Keratinocyte (primary cell): ENCODE data around the gene NATD1. TPM values are rescaled to one million over a fixed set of nuclear protein-coding genes. Genes with fewer than 3 reads are reported as not detected.
"Not testable (repeated sequence)": the region's sequence is repeated elsewhere in the genome, so short reads cannot be mapped to it uniquely, and the experiment has no call there.

ENCODE experiments used
- DNase-seq: peaks from one replicate; pipeline ENCODE4 v3.0.0-alpha.2; 2011; ENCODE audit warnings: low read depth, missing footprints, low spot score
- FAIRE-seq: peaks from 2 replicates; lab custom pipeline; 2011; peaks lifted over from hg19 to GRCh38; lab: Jason Lieb, UNC
- H2AFZ ChIP-seq: 2 replicates; pipeline ENCODE4 v1.6.0; 2012; ENCODE audit warnings: low read length, control low read depth, inconsistent platforms; ENCODE audit not compliant: control insufficient read depth
- H3K27ac ChIP-seq: 2 replicates; pipeline ENCODE4 v1.5.1; 2011; ENCODE audit warnings: low read length; ENCODE audit not compliant: control insufficient read depth, insufficient read depth
- H3K27me3 ChIP-seq: 3 replicates; pipeline ENCODE4 v1.6.0; 2011; ENCODE audit warnings: low read length; ENCODE audit not compliant: control insufficient read depth, insufficient read depth; ENCODE audit errors: extremely low read depth
- H3K36me3 ChIP-seq, 2 experiments: 2 replicates in 1 of 2; 3 replicates in 1 of 2; pipeline ENCODE4 v1.5.1; 2011; ENCODE audit warnings: low read length in 2 of 2, mild to moderate bottlenecking in 1 of 2; ENCODE audit not compliant: control insufficient read depth in 2 of 2, insufficient read depth in 2 of 2; ENCODE audit errors: extremely low read depth in 1 of 2
- H3K4me1 ChIP-seq: 3 replicates; pipeline ENCODE4 v1.5.1; 2011; ENCODE audit warnings: low read length; ENCODE audit not compliant: control insufficient read depth, insufficient read depth; ENCODE audit errors: extremely low read depth
- H3K4me2 ChIP-seq: 3 replicates; pipeline ENCODE4 v1.6.0; 2011; ENCODE audit warnings: low read depth, low read length; ENCODE audit not compliant: control insufficient read depth, insufficient read depth; ENCODE audit errors: extremely low read depth
- H3K4me3 ChIP-seq, 3 experiments: fragments of 200-600 bp in 1 of 3; sonication (generic) in 1 of 3; 2 replicates in 2 of 3; 3 replicates in 1 of 3; pipeline ENCODE4 v1.5.1; 2011 to 2016; ENCODE audit warnings: low read length in 3 of 3, mild to moderate bottlenecking in 3 of 3, control low read depth in 2 of 3, inconsistent platforms in 1 of 3, low read depth in 1 of 3, mixed read lengths in 1 of 3, mixed run types in 1 of 3, moderate library complexity in 1 of 3; ENCODE audit not compliant: control insufficient read depth in 2 of 3, insufficient read depth in 2 of 3; ENCODE audit errors: extremely low read depth in 1 of 3
- H3K79me2 ChIP-seq: 2 replicates; pipeline ENCODE4 v1.6.0; 2012; ENCODE audit warnings: low read length; ENCODE audit not compliant: control insufficient read depth, insufficient read depth
- H3K9ac ChIP-seq: 3 replicates; pipeline ENCODE4 v1.6.0; 2011; ENCODE audit warnings: low read length; ENCODE audit not compliant: control insufficient read depth, insufficient read depth; ENCODE audit errors: extremely low read depth
- H3K9me1 ChIP-seq: 3 replicates; pipeline ENCODE4 v1.6.0; 2011; ENCODE audit warnings: low read length; ENCODE audit not compliant: control insufficient read depth, insufficient read depth; ENCODE audit errors: extremely low read depth
- H3K9me3 ChIP-seq: 2 replicates; pipeline ENCODE4 v1.5.1; 2012; ENCODE audit warnings: low read depth, low read length; ENCODE audit not compliant: control insufficient read depth
- H4K20me1 ChIP-seq: 3 replicates; pipeline ENCODE4 v1.6.0; 2011; ENCODE audit warnings: low read length; ENCODE audit not compliant: control insufficient read depth, insufficient read depth; ENCODE audit errors: extremely low read depth
- CTCF ChIP-seq, 3 experiments: IDR thresholded peaks in 1 of 3; conservative IDR thresholded peaks in 1 of 3; optimal IDR thresholded peaks in 1 of 3; 2 replicates in 2 of 3; 3 replicates in 1 of 3; pipeline versions ENCODE3 to v1.5.1; 2011; ENCODE audit warnings: low read length in 3 of 3, mild to moderate bottlenecking in 3 of 3, moderate library complexity in 2 of 3, control low read depth in 1 of 3, inconsistent platforms in 1 of 3; ENCODE audit not compliant: insufficient read depth in 2 of 3; ENCODE audit errors: extremely low read depth in 1 of 3
- EZH2 ChIP-seq: IDR thresholded peaks from one replicate; pipeline ENCODE4 v1.6.1; 2012; ENCODE audit warnings: inconsistent platforms, mild to moderate bottlenecking, low read length, moderate library complexity
- dilution Hi-C: fragments of 300-500 bp; cut with MboI; formaldehyde crosslinking; loops from one replicate; pipeline ENCODE4 v1.7.0; 2020; ENCODE audit warnings: low sequenced_read_pairs; ENCODE audit not compliant: extremely low pct_ligation_motif_present
- polyA plus RNA-seq, 5 experiments: library from polyadenylated mRNA; depleted of rRNA in 3 of 5; stranded (reverse) in 3 of 5; stranded (forward) in 1 of 5; unstranded in 1 of 5; fragments of >200 nt; gene quantifications; 1 replicate in 1 of 5; 2 replicates in 3 of 5; 3 replicates in 1 of 5; pipeline versions ENCODE4 v1.2.1 to v1.2.3, GENCODE V29; 2011 to 2012; ENCODE audit warnings: missing spikeins in 2 of 5, low read depth in 1 of 5, low replicate concordance in 1 of 5

The NATD1 gene
- polyA plus RNA-seq, 1 donor (not counting 4 experiments of a cell fraction or from before 2014, with no cell fraction given) = 1.5 TPM

DNA sequence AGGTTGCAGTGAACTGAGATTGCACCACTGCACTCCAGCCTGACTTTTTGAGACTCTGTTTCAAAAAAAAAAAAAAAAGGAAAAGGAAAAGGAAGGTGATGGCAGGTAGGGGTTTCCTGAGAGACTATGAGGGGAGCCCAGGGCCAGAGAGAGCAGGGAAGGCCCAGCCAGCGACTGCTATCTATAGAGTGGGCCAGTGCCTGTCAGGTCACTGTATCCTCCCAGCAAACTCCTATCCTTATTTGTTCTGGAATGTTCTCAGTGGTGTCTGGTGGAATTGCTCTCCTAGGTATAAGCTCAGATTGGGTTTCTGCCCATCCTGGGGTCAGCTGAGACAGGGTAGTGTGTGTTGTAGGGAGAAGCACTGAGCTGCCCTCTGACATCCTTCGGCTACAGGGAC lies 24.4 kb downstream of the NATD1 start:
- FAIRE-seq = no peak
- dilution Hi-C loops = no loop called here

DNA sequence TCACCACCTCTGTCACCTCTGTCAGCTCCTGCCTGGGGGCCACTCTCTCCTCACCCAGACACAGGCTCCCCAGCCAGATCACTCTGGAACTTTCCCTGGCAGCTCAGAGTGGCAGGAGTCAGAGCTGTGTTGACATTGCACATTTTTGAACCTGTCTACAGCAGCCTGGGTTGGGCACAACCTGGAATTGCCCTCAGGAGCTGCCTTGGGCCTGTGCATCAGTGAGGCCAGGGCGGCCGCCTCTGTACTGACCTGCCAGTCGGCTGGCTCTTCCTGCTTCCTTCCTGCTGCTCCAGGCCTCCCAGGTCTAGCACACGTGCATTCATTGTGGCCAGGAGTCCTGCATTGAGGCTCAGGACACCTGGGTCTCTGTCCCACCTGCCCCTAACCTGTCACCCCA lies 25.1 kb downstream of the NATD1 start:
- H3K4me1 ChIP-seq = no peaks in the 10 kb centered on the region
- no peak for TF ChIP-seq EZH2
- TF ChIP-seq CTCF (optimal IDR thresholded peaks at IDR 0.05 in 1 of 3, IDR thresholded peaks at IDR 0.05 in 1 of 3, conservative IDR thresholded peaks at IDR 0.05 in 1 of 3; ENCODE audit: extremely low read depth in 1 of 3, insufficient read depth in 2 of 3, low read length in 3 of 3) = no peak
- no peaks in the 10 kb centered on the region for H4K20me1 ChIP-seq
- H3K4me3 ChIP-seq = no peak overlapping the region
- no peaks in the 10 kb centered on the region for H3K9me3 ChIP-seq
- no peak overlapping the region for H3K4me2 ChIP-seq
- dilution Hi-C loops = no loop called here
- no peak overlapping the region for H2AFZ ChIP-seq
- no peaks in the 10 kb centered on the region for H3K36me3 ChIP-seq
- DNase-seq (no peak), FAIRE-seq (no peak)
- H3K27ac ChIP-seq = no peak overlapping the region
- H3K79me2 ChIP-seq = no peaks in the 10 kb centered on the region
- no peaks in the 10 kb centered on the region for H3K9me1 ChIP-seq
- H3K27me3 ChIP-seq = no peaks in the 10 kb centered on the region
- H3K9ac ChIP-seq = no peak overlapping the region

More for the DNA sequence above, 24.4 kb downstream of the NATD1 start:
- no peak for TF ChIP-seq CTCF (optimal IDR thresholded peaks at IDR 0.05 in 1 of 3, IDR thresholded peaks at IDR 0.05 in 1 of 3, conservative IDR thresholded peaks at IDR 0.05 in 1 of 3; ENCODE audit: extremely low read depth in 1 of 3, insufficient read depth in 2 of 3, low read length in 3 of 3)
- no peak for TF ChIP-seq EZH2
- Histone ChIP-seq H3K9ac (no peak overlapping the region), H3K27me3 (no peaks in the 10 kb centered on the region), H3K4me2 (no peak overlapping the region), H3K36me3 (no peaks in the 10 kb centered on the region), H3K79me2 (no peaks in the 10 kb centered on the region), H3K4me1 (no peaks in the 10 kb centered on the region), H4K20me1 (no peaks in the 10 kb centered on the region), H3K9me1 (no peaks in the 10 kb centered on the region), H3K27ac (no peak overlapping the region), H2AFZ (no peak overlapping the region), H3K9me3 (no peaks in the 10 kb centered on the region), H3K4me3 (no peak overlapping the region)
- no peak for DNase-seq

- H3K9me1 ChIP-seq, H3K9ac ChIP-seq, H3K79me2 ChIP-seq, H3K27ac ChIP-seq, H3K9me3 ChIP-seq, H2AFZ ChIP-seq, H3K36me3 ChIP-seq, dilution Hi-C loops, H3K27me3 ChIP-seq, DNase-seq, FAIRE-seq, H3K4me1 ChIP-seq, H3K4me2 ChIP-seq, H4K20me1 ChIP-seq, H3K4me3 ChIP-seq: not testable (repeated sequence)
These were observed 25.9 kb downstream of the NATD1 start for GRCh38 chr17:21227277-21227676.
